Measurements from ENCODE around the gene PLK3. TPM values are rescaled to one million over a fixed set of nuclear protein-coding genes. Genes with fewer than 3 reads are reported as not detected.
"Not testable (repeated sequence)": the region's sequence is repeated elsewhere in the genome, so short reads cannot be mapped to it uniquely, and the experiment has no call there.

PLK3 gene
- total RNA-seq, 1 donor from 2014 or later, result 6.8 TPM

- Histone ChIP-seq H3K27me3 (ENCODE audit: control insufficient read depth in 3 of 3, insufficient read depth in 3 of 3, low read length in 3 of 3) (no peaks in the 10 kb centered on the region), H3K36me3 (ENCODE audit: control insufficient read depth in 3 of 3, insufficient read depth in 3 of 3, low read length in 3 of 3) (peaks cover 0 to 2% (median 2%) of the 10 kb centered on the region in 3 donors), H3K4me1 (ENCODE audit: control insufficient read depth in 3 of 3, insufficient read depth in 3 of 3, low read length in 3 of 3) (peaks cover 7 to 15% (median 13%) of the 10 kb centered on the region in 3 donors), H3K27ac (ENCODE audit: low read depth, low read length) (peak overlapping the region; percentile 89), H3K9ac (ENCODE audit: low read depth in 1 of 3, low read length in 3 of 3) (peak overlapping the region; percentile 74 to 100 (median 87)), H3K4me3 (ENCODE audit: low read length in 3 of 3) (peak overlapping the region; percentile 67 to 90 (median 73)), H3K9me3 (ENCODE audit: control insufficient read depth in 3 of 3, low read length in 3 of 3) (no peaks in the 10 kb centered on the region)
Measured at GRCh38 chr1:44819608-44820327, 19.6 kb downstream of the PLK3 start.

DNA sequence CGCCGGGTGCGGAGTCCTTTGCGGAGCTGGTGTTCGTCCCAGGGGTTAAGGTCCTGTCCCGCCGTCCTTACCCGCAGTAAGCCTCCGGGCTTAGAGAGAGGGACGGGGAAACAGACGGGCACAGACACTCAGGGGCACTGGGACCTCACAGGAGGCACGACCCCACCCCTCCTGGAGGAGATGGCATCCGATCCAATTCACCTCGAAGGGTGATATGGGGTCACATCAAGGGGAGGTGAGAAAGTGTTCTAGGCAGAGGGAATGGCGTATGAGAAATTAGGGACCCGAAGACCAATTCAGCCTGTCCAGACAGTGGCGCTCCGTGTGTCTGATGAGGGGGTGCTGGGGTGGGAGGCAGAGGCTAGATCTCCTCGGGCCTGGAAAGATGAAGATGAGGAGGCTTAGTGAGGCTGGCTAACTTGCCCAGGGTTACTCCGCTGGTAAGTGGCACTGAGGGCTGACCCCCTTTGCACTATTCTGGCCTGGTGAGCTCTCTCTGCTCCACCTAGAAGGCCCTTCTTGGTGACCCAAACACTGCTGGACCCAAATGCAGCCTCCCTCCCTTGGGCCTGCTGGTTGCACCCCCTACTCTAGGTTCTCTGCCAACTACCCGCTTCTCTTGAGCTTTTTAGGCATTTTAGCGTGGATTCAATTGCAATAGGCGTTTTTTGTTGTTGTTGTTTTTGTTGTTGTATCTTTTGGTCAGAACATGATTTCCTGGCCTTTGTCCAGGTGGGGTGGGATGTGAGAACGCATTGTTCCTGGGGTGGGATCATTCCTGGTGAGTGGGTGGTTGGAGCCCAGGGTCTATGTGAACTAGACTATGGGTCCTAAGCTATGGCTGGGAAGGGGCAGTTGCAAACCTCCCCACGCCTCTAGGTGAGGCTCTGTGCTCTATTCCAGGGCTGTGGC is 20.4 kb downstream of the PLK3 start:
- Histone ChIP-seq H3K27ac (ENCODE audit: low read depth, low read length) (peak overlapping the region; percentile 89), H3K27me3 (ENCODE audit: control insufficient read depth in 3 of 3, insufficient read depth in 3 of 3, low read length in 3 of 3) (no peaks in the 10 kb centered on the region), H3K4me3 (ENCODE audit: low read length in 3 of 3) (peak overlapping the region; percentile 67 to 90 (median 73)), H3K9me3 (ENCODE audit: control insufficient read depth in 3 of 3, low read length in 3 of 3) (no peaks in the 10 kb centered on the region), H3K9ac (ENCODE audit: low read depth in 1 of 3, low read length in 3 of 3) (peak overlapping the region; percentile 74 to 100 (median 87)), H3K36me3 (ENCODE audit: control insufficient read depth in 3 of 3, insufficient read depth in 3 of 3, low read length in 3 of 3) (peaks cover 0 to 2% (median 0%) of the 10 kb centered on the region in 3 donors), H3K4me1 (ENCODE audit: control insufficient read depth in 3 of 3, insufficient read depth in 3 of 3, low read length in 3 of 3) (peaks cover 7 to 15% (median 13%) of the 10 kb centered on the region in 3 donors)

GRCh38 chr1:44821240-44821715 is 21.1 kb downstream of the PLK3 start:
- Histone ChIP-seq H3K4me1 (ENCODE audit: control insufficient read depth in 3 of 3, insufficient read depth in 3 of 3, low read length in 3 of 3) (peaks cover 10 to 19% (median 13%) of the 10 kb centered on the region in 3 donors), H3K9ac (ENCODE audit: low read depth in 1 of 3, low read length in 3 of 3) (peak overlapping the region in 1 of 3 donors; percentile 87), H3K36me3 (ENCODE audit: control insufficient read depth in 3 of 3, insufficient read depth in 3 of 3, low read length in 3 of 3) (no peaks in the 10 kb centered on the region), H3K27me3 (ENCODE audit: control insufficient read depth in 3 of 3, insufficient read depth in 3 of 3, low read length in 3 of 3) (no peaks in the 10 kb centered on the region), H3K9me3 (ENCODE audit: control insufficient read depth in 3 of 3, low read length in 3 of 3) (no peaks in the 10 kb centered on the region), H3K4me3 (ENCODE audit: low read length in 3 of 3) (peak overlapping the region; percentile 13 to 90 (median 67)), H3K27ac (ENCODE audit: low read depth, low read length) (no peak overlapping the region)

- Histone ChIP-seq H3K36me3 (ENCODE audit: control insufficient read depth in 3 of 3, insufficient read depth in 3 of 3, low read length in 3 of 3) (no peaks in the 10 kb centered on the region), H3K27me3 (ENCODE audit: control insufficient read depth in 3 of 3, insufficient read depth in 3 of 3, low read length in 3 of 3) (no peaks in the 10 kb centered on the region), H3K4me3 (ENCODE audit: low read length in 3 of 3) (no peak overlapping the region), H3K4me1 (ENCODE audit: control insufficient read depth in 3 of 3, insufficient read depth in 3 of 3, low read length in 3 of 3) (peaks cover 11 to 19% (median 13%) of the 10 kb centered on the region in 3 donors), H3K27ac (ENCODE audit: low read depth, low read length) (no peak overlapping the region), H3K9ac (ENCODE audit: low read depth in 1 of 3, low read length in 3 of 3) (no peak overlapping the region), H3K9me3 (ENCODE audit: control insufficient read depth in 3 of 3, low read length in 3 of 3) (no peaks in the 10 kb centered on the region)
Measured at GRCh38 chr1:44822131-44822701, 22.0 kb downstream of the PLK3 start.

- no peaks in the 10 kb centered on the region for H3K36me3 ChIP-seq (ENCODE audit: control insufficient read depth in 3 of 3, insufficient read depth in 3 of 3, low read length in 3 of 3)
- no peak overlapping the region for H3K27ac ChIP-seq (ENCODE audit: low read depth, low read length)
- H3K9ac ChIP-seq (ENCODE audit: low read depth in 1 of 3, low read length in 3 of 3), result no peak overlapping the region
- H3K4me1 ChIP-seq (ENCODE audit: control insufficient read depth in 3 of 3, insufficient read depth in 3 of 3, low read length in 3 of 3), result peaks cover 11 to 19% (median 13%) of the 10 kb centered on the region in 3 donors
- H3K27me3 ChIP-seq (ENCODE audit: control insufficient read depth in 3 of 3, insufficient read depth in 3 of 3, low read length in 3 of 3), result no peaks in the 10 kb centered on the region
- no peak overlapping the region for H3K4me3 ChIP-seq (ENCODE audit: low read length in 3 of 3)
- H3K9me3 ChIP-seq (ENCODE audit: control insufficient read depth in 3 of 3, low read length in 3 of 3), result no peaks in the 10 kb centered on the region
Measured at GRCh38 chr1:44822981-44823451, 22.8 kb downstream of the PLK3 start.

GRCh38 chr1:44824392-44824791 is 24.2 kb downstream of the PLK3 start:
- not testable (repeated sequence) for H3K36me3 ChIP-seq (ENCODE audit: control insufficient read depth in 3 of 3, insufficient read depth in 3 of 3, low read length in 3 of 3); H3K9me3 ChIP-seq (ENCODE audit: control insufficient read depth in 3 of 3, low read length in 3 of 3); H3K9ac ChIP-seq (ENCODE audit: low read depth in 1 of 3, low read length in 3 of 3); H3K27ac ChIP-seq (ENCODE audit: low read depth, low read length); H3K27me3 ChIP-seq (ENCODE audit: control insufficient read depth in 3 of 3, insufficient read depth in 3 of 3, low read length in 3 of 3); H3K4me3 ChIP-seq (ENCODE audit: low read length in 3 of 3)
- peaks cover 11 to 19% (median 13%) of the 10 kb centered on the region in 3 donors for H3K4me1 ChIP-seq (ENCODE audit: control insufficient read depth in 3 of 3, insufficient read depth in 3 of 3, low read length in 3 of 3)

- no peak overlapping the region for H3K4me3 ChIP-seq (ENCODE audit: low read length in 3 of 3)
- peaks cover 0 to under 1% (median under 1%) of the 10 kb centered on the region in 3 donors for H3K27me3 ChIP-seq (ENCODE audit: control insufficient read depth in 3 of 3, insufficient read depth in 3 of 3, low read length in 3 of 3)
- H3K9ac ChIP-seq (ENCODE audit: low read depth in 1 of 3, low read length in 3 of 3), result no peak overlapping the region
- peaks cover 0 to 1% (median 0%) of the 10 kb centered on the region in 3 donors for H3K36me3 ChIP-seq (ENCODE audit: control insufficient read depth in 3 of 3, insufficient read depth in 3 of 3, low read length in 3 of 3)
- peaks cover 0 to 4% (median 3%) of the 10 kb centered on the region in 3 donors for H3K4me1 ChIP-seq (ENCODE audit: control insufficient read depth in 3 of 3, insufficient read depth in 3 of 3, low read length in 3 of 3)
- no peaks in the 10 kb centered on the region for H3K9me3 ChIP-seq (ENCODE audit: control insufficient read depth in 3 of 3, low read length in 3 of 3)
- peak overlapping the region; percentile 12 for H3K27ac ChIP-seq (ENCODE audit: low read depth, low read length)
Measured at GRCh38 chr1:44826375-44827196, 26.4 kb downstream of the PLK3 start.

DNA sequence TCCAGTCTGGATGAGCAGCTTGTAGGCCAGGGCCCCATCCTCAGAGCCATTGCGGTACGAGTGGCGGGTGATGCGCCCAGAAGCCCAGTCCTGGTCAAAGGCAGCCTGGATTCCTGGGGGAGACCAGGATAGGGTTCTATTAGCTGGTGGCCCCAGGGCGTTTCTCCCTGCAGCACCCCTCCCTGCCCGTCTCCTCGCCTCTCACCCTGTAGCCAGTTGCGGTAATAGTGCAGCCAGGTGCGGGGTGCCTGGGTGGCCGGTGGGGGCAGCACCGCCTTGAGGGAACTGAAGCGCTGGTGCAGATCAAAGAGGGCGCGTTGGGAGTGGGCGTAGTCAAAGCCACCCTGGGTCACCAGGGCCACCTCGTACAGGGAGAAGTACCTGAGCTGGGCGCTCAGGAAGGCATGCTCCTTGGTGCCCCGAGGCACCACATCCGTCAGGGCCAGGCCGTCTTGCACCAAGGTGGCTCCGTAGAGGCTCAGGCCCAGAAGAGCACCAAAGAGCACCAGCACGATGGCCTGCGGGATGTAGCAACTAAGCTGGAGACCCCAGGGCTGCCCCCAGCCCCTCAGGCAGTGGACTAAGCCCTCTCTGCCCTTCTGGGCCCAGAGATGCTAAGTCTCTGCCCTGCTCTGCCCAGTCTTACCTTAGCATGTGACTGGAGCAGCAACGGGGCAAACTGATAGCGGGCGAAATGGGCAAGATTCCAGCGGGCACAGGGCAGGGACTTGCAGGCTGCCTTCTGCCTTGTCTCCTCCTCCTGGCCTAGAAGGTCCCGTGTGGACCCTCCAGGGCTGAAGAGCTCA is 27.2 kb downstream of the PLK3 start:
- H3K27me3 ChIP-seq (ENCODE audit: control insufficient read depth in 3 of 3, insufficient read depth in 3 of 3, low read length in 3 of 3), result peaks cover 0 to 8% (median 2%) of the 10 kb centered on the region in 3 donors
- peaks cover 0 to 1% (median 0%) of the 10 kb centered on the region in 3 donors for H3K36me3 ChIP-seq (ENCODE audit: control insufficient read depth in 3 of 3, insufficient read depth in 3 of 3, low read length in 3 of 3)
- peaks cover 0 to 4% (median 3%) of the 10 kb centered on the region in 3 donors for H3K4me1 ChIP-seq (ENCODE audit: control insufficient read depth in 3 of 3, insufficient read depth in 3 of 3, low read length in 3 of 3)
- peak overlapping the region; percentile 12 for H3K27ac ChIP-seq (ENCODE audit: low read depth, low read length)
- no peak overlapping the region for H3K4me3 ChIP-seq (ENCODE audit: low read length in 3 of 3)
- no peak overlapping the region for H3K9ac ChIP-seq (ENCODE audit: low read depth in 1 of 3, low read length in 3 of 3)
- H3K9me3 ChIP-seq (ENCODE audit: control insufficient read depth in 3 of 3, low read length in 3 of 3), result no peaks in the 10 kb centered on the region
